Chondrocyte (in vitro differentiated cells): Measurements from ENCODE around the gene NDUFB4. TPM values are rescaled to one million over a fixed set of nuclear protein-coding genes. Genes with fewer than 3 reads are reported as not detected.

Experiments used
- DNase-seq: peaks from one replicate; pipeline ENCODE4 v3.0.0; 2021; ENCODE audit warnings: mixed read lengths, low spot score
- H3K27ac Mint-ChIP-seq: one replicate; pipeline ENCODE4 v1.8.0; 2021; ENCODE audit warnings: mild to moderate bottlenecking, moderate library complexity, mixed read lengths; ENCODE audit not compliant: unreplicated experiment
- H3K27me3 Mint-ChIP-seq: 2 replicates; pipeline ENCODE4 v1.8.0; 2021; ENCODE audit warnings: low read depth, mixed read lengths
- H3K36me3 Mint-ChIP-seq: 2 replicates; pipeline ENCODE4 v1.8.0; 2021; ENCODE audit warnings: low read depth, mixed read lengths
- H3K4me1 Mint-ChIP-seq: 2 replicates; pipeline ENCODE4 v1.8.0; 2021; ENCODE audit warnings: low read depth, mild to moderate bottlenecking, mixed read lengths
- H3K4me3 Mint-ChIP-seq: one replicate; pipeline ENCODE4 v1.8.0; 2021; ENCODE audit warnings: mild to moderate bottlenecking, moderate library complexity, mixed read lengths; ENCODE audit not compliant: unreplicated experiment
- H3K9me3 Mint-ChIP-seq: 2 replicates; pipeline ENCODE4 v1.8.0; 2021; ENCODE audit warnings: low read depth, mixed read lengths
- total RNA-seq: library from RNA; stranded (reverse); gene quantifications from 3 replicates; pipeline ENCODE4 v1.2.1, GENCODE V29; 2021
- TF ChIP-seq, protein P1 (sequence below): fragments of 200-600 bp; sonication (generic); IDR thresholded peaks from 2 replicates; pipeline ENCODE4 v1.5.0; 2021; ENCODE audit warnings: antibody characterized with exemption, mild to moderate bottlenecking, moderate library complexity

The NDUFB4 gene
- total RNA-seq, 1 donor from 2014 or later, result 81.8 TPM

DNA sequence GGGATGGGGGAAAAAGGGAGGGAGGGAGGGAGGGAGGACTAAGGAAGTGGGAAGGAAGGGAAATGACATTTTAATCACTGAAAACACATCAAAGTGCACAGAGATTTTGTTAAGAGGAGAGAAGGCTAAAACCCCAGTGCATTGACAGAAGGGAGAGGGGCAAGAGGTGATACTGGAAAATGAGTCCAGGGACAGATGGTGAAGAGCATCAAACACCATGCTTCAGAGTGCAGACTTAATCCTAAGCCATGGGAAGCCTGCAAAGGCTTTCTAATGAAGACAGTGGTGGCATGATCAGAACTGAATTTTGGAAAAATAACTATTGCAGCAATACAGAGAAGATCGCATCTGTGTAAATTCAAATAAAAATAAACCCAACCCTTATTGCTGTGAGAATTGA, 44.1 kb downstream of the NDUFB4 start:
- DNase-seq, result no peak
- H3K4me1 Mint-ChIP-seq, result peaks cover 9% of the 10 kb centered on the region
- no peaks in the 10 kb centered on the region for H3K36me3 Mint-ChIP-seq
- no peaks in the 10 kb centered on the region for H3K9me3 Mint-ChIP-seq
- TF ChIP-seq, protein P1, sequence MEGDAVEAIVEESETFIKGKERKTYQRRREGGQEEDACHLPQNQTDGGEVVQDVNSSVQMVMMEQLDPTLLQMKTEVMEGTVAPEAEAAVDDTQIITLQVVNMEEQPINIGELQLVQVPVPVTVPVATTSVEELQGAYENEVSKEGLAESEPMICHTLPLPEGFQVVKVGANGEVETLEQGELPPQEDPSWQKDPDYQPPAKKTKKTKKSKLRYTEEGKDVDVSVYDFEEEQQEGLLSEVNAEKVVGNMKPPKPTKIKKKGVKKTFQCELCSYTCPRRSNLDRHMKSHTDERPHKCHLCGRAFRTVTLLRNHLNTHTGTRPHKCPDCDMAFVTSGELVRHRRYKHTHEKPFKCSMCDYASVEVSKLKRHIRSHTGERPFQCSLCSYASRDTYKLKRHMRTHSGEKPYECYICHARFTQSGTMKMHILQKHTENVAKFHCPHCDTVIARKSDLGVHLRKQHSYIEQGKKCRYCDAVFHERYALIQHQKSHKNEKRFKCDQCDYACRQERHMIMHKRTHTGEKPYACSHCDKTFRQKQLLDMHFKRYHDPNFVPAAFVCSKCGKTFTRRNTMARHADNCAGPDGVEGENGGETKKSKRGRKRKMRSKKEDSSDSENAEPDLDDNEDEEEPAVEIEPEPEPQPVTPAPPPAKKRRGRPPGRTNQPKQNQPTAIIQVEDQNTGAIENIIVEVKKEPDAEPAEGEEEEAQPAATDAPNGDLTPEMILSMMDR, result no peak
- no peaks in the 10 kb centered on the region for H3K27me3 Mint-ChIP-seq
- no peak overlapping the region for H3K4me3 Mint-ChIP-seq
- no peak overlapping the region for H3K27ac Mint-ChIP-seq

DNA sequence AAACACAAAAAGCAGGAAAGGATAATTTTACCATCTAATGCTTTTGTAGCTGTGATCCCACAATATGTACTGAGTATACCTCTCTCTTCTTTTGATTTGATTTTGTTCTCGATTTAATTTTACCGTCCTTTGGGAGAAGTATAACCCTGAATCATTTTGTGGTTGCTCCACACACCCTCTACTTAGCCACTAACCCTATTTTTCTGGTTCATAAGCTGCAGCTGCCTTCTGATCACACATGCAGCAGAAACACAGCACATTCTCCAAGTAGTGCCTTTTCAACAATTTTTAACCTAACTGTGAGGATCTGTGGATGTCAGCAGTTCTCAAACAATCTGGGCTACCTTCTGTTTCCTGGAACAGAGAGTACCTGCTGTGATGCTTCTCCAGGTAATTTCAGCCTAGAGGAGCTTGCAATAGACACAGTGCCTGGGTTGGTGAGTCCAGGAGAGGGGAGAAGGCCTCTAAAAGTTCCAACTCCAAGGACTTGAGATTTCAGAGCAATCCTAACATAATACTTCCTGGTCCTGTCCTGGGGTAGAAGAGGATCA, 45.6 kb downstream of the NDUFB4 start:
- Mint-ChIP-seq H3K4me1 (peaks cover 21% of the 10 kb centered on the region), H3K27ac (no peak overlapping the region)

DNA sequence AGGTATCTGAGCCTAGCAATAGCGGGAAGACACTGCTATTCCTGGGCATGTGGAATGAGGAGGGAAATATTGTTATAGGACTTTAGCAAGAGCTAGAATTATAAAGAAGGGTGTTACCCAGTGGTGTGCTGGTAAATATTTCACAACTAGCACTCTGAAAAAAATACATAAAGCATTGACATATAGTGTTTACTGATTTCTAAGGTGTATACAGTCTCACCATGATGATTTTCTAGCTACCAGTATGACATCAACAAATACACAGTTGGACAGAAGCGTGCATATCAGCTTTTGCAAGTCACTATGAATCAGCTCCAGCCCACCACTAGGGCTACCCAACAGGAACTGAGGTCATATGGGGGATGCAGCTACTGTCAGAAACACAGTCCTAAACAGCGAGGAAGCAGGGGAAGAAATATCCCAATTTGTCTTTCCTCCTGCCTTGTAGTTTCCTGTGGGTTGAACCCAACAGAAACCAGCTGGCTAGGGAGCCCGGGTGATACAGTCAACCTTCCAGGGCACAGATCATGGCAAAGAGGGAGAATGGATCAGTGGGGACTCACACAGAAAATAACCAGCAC, 46.3 kb downstream of the NDUFB4 start:
- H3K27ac Mint-ChIP-seq, result no peak overlapping the region

More for the DNA sequence above, 45.6 kb downstream of the NDUFB4 start:
- H3K9me3 Mint-ChIP-seq, result no peaks in the 10 kb centered on the region
- H3K36me3 Mint-ChIP-seq, result no peaks in the 10 kb centered on the region
- TF ChIP-seq, protein P1, result no peak
- no peak overlapping the region for H3K4me3 Mint-ChIP-seq
- no peaks in the 10 kb centered on the region for H3K27me3 Mint-ChIP-seq
- no peak for DNase-seq

DNA sequence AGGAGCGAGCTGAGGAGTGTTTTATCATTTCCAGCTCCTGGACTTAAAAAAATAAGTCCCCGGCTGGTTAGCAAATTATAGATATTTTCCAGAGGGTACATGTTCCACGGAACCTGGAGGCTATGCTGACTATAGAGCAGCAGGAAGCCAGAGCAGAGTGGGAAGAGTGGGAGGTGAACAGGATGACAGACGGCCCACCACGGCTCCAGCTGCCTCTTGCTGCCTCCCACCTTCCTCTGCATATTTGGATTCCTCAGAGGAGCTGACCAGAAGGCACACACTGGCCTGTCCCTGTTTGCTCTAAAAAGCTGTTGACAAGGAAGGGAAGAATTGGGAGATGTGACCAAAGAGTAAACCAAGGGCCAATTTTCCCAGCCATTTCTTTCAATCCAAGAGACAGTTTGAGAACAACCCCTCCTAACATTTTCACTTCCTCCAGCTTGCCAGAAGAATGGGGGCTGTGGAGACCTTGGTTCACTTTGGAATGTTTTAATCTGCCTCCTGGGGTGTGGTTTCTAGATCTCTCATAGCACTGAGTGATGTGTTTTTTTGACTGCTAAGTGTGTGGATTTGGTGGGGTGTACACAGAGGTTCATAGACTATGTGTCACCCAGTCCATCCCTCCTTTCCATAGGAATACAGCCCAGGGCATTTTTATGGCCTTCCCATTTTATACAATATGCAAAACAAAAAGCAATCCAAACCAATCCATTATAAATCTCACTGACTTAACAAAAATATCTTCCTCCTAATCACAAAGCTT, 49.1 kb downstream of the NDUFB4 start:
- no peaks in the 10 kb centered on the region for H3K36me3 Mint-ChIP-seq
- no peaks in the 10 kb centered on the region for H3K9me3 Mint-ChIP-seq
- no peaks in the 10 kb centered on the region for H3K27me3 Mint-ChIP-seq
- no peak overlapping the region for H3K27ac Mint-ChIP-seq
- no peak for DNase-seq
- TF ChIP-seq, protein P1, result no peak
- H3K4me1 Mint-ChIP-seq, result peaks cover 28% of the 10 kb centered on the region
- H3K4me3 Mint-ChIP-seq, result no peak overlapping the region

More for the DNA sequence above, 46.3 kb downstream of the NDUFB4 start:
- no peaks in the 10 kb centered on the region for H3K27me3 Mint-ChIP-seq
- no peaks in the 10 kb centered on the region for H3K36me3 Mint-ChIP-seq
- DNase-seq, result no peak
- H3K4me1 Mint-ChIP-seq, result peaks cover 25% of the 10 kb centered on the region
- TF ChIP-seq, protein P1, result no peak
- H3K9me3 Mint-ChIP-seq, result no peaks in the 10 kb centered on the region
- H3K4me3 Mint-ChIP-seq, result no peak overlapping the region

DNA sequence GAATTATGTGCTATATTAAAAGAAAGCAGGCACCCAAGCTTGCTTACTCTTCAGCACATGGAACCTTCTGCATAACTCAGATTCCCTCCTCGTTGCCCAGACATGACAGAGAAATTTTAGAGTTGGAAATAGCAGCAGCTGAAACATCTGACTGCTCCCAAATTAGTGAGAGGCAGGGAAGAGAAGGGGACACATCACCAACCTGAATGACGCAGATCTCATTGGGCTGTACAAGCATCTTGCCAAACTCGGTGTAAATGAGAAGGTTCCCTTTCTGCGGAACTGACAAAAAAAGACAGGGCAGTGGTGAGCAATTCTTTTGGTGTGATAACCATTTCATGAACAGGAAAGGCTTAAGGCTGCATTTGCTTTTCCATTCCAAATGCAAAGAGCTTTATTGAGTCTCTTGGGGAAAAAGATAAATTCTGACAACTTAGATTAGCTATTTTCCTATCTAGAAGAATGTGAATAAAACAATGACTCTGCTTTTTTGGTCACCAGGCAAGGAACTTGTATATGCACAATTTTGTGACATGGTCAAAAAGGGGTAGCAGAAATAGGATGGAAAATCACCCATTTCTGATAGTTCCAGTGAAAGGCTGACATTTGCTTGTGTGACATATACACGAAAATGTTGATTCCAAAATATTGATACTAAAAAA, 50.8 kb downstream of the NDUFB4 start:
- Mint-ChIP-seq H3K4me1 (peaks cover 30% of the 10 kb centered on the region), H3K36me3 (no peaks in the 10 kb centered on the region), H3K27me3 (no peaks in the 10 kb centered on the region), H3K4me3 (no peak overlapping the region), H3K9me3 (no peaks in the 10 kb centered on the region), H3K27ac (no peak overlapping the region)
- TF ChIP-seq, protein P1, result no peak
- no peak for DNase-seq
